Stimulated activated CD4-positive, alpha-beta T cell treated with anti-CD3 and anti-CD28 coated beads, Interleukin-15, amount 100 ng/mL, for 24 hours (primary cell): ENCODE measurements around the gene GNG12.

Source experiments
- DNase-seq: peaks from one replicate; pipeline ENCODE4 v3.0.0-alpha.2; 2020

The GNG12 gene

DNA sequence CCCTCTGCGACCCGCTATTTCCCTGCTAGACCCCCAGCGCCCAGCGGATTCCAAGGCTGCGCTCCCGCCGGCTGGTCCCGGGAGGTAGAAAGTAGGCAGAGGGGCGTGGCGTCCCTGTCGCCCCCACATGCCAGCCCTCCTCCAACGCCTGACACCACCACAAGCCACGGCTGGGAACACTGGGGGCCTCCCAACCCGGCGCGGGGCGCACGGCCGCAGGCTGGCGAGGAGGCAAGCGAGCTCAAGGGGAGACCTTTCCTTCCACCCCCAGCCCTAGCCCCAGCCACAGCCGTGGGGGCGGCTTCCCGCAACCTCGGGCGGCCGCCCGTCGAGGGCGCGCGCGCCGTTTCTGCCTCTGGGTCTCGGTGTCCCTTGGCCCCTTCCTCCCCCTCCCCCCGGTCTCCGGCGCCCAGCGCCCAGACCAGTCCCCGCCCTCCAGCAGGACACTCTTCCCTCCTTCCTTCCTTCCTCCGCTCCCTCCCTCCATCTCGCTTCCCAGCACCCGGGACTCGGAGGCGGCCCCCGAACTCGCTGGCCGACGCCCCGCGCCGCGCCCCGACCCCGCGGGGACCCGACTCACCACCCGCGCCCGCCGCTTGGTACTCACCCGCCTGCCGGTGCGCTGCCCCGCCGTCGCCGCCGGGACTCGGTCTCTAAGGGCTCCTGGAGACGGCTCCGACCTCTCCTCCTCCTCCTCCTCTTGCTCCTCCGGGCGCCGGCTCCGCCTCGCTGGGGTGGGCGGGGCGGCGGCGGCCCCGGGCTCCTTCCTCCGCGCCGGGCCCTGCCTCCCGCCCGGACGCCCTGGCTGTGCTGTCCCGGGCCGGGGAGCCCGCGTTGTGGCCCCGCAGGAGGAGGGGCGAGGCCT is at the start of gene GNG12:
Gene GNG12, minus strand, starts transcription at position 731 of the 865 bp plus-strand sequence. CDS start 125,781 bp downstream, outside the sequence.
- peak; percentile 61 for DNase-seq

- no peak for DNase-seq
Measured at GRCh38 chr1:67882196-67882958, 49.1 kb upstream of the GNG12 start.

GRCh38 chr1:67880056-67880601 is 46.9 kb upstream of the GNG12 start:
- DNase-seq = no peak

GRCh38 chr1:67879485-67879884 is 46.2 kb upstream of the GNG12 start:
- no peak for DNase-seq

DNA sequence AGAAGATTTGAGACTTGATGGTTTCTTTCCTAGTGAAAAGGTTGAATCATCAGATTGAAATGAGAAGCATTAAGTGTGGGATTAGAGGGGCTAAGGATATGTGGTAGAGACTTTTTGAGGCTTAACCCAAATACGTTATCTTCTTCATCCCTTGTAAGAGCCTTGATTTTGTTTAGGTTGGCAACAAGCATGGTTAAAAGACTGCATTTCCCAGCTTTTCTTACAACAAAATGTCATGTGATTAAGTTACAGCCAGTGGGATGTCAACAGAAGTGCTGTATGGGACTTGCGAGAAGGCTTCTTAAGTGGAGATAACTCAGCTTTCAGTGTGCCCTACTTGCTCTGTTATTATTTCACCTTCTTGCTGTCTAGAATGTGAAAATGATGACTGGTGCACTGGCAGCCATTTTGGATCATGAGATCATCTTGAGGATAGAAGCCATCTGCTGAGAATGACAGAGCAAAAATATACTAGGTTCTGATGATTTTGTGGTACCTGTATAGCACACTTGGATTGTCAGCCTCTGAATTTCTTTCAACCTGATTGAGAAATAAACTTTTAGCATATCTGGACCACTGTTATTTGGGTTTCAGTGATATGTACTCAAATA is 41.3 kb upstream of the GNG12 start:
- DNase-seq = no peak

GRCh38 chr1:67869233-67869632 is 36.0 kb upstream of the GNG12 start:
- no peak for DNase-seq

- DNase-seq = no peak
Measured at GRCh38 chr1:67863637-67864036, 30.4 kb upstream of the GNG12 start.

DNA sequence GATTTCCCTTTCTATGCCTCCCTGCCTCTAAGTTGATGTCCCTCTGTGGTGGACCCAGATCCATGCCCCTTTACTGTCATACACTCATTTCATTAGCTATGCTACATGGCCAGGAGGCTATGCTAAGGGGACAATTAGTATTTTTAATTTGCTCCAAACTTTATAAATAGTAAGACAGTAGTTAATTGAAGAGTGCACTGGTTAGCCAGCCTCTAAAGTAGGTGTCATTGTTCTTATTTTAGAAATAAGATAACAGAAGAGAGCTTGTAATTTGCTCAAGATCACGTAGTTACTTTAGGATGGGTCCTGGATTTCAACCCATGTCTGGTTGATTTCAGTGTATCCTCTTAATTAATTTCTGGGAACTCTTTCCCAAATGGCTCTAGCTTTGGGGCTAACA is 29.4 kb upstream of the GNG12 start:
- no peak for DNase-seq

- no peak for DNase-seq
Measured at GRCh38 chr1:67861856-67862516, 28.7 kb upstream of the GNG12 start.

DNA sequence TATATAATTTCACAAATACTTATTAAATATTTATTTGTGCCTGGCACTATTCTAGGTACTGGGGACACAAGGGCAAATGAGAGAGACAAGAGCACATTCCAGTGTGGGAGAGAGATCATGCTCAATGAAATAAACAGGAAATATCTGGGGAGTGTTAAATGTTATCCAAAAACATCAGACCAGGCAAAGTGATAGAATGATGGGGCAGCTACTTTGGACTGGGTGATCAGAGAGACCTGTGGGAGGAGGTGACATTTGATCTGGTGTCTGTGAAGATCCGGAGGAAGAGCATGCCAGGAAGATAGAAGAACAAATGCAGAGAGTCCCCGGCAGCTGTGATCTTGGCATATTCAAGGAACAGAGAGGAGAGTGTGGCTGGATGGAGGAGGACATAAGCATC is 27.5 kb upstream of the GNG12 start:
- no peak for DNase-seq

DNA sequence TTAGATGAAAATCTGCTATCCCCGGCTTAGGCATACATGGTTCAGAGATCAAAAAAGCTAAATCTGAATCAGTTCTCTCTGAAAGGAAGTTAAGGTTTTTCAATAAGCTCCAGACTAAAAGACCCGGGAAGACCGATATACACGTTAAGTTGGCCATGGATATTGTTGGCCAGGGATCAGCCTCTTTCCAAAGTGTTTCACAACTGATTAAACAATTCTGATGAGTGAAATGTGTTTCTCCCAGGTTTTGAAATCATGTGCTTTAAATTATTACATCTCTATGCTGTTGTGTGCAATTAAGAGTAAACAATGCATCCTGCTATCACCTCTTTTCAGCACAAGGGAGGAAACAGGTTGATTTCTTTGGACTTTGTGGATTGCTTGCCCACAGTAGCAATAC is 23.7 kb upstream of the GNG12 start:
- no peak for DNase-seq

GRCh38 chr1:67855961-67856360 is 22.7 kb upstream of the GNG12 start:
- no peak for DNase-seq

DNA sequence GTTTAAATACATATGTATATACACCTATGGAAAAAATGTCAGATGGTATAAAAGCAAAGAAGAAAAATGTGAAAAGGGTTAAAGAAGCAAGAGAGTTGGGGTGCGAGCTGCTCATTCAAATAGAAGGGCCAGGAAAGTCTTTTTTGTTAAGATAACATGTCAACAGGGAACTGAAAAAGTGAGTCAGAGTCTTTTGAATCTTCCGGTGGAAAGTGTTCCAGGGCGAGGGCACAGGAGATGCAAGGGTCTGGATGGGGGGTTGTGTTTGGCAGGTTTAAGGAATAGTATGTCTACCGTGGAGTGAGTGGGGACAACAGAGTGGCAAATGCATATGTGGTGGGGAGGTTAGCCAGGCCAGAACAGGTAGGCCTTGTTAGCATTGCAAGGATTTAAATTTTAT is 22.2 kb upstream of the GNG12 start:
- DNase-seq = no peak

DNA sequence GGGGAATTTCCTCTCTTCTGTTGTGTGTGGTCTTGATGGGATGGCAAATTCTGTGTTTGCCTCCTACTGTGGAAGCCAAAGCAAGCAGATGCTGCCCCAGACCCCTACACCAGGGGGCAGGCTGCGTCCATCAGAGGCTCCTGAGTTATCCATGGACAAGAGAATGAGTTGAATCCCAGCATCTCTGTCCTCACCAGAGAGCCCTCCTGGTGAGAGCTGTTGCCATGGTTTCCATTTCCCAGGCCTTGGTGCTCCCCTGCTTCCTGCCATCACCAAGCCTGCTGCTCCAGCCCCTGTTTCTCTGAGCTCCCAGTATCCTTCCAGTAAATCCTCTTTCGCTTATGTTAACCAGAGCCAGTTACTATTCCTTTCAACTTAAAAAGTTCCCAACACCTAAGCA is 20.4 kb upstream of the GNG12 start:
- DNase-seq = peak; percentile 34

DNA sequence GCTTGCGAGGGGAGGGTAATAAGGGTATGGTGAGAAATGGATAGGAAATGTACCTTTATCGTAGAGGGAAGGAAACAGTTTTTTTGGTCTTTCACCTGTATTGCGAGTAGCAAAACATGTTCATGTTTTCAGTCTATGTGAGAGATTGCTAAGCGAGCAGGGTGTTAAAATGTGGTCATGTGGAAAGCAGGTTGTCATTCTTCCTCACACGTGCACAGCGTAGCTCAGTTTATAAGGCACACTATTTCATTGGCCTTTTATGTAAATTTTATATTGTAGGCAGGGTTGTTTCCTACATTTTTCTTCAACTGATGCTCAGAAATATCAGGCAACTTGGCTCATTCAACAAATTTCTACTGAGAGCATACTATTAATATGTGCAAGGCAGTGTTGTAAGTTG is 18.5 kb upstream of the GNG12 start:
- no peak for DNase-seq

DNA sequence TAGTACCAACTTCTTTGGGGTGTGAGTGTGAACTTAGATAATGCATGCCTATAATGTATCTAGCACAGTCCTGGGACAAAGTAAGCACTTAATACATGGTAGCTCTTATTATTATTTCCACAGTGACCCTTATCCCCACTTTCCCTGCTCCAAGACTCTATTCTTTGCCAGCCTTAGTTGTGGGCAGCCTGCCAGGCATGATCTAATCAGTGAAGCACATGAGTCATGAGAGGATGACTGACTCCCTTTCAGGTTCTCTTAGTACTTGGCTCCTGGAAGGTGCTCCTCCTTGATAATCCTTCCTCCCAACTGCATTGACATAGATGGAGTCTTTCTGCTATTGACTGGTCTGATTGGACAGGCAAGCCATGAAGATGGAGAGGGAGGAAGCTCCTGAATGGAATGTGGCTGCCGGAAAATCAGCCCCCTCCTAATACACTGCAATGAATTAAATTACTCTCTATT is 17.4 kb upstream of the GNG12 start:
- DNase-seq = peak; percentile 14

DNA sequence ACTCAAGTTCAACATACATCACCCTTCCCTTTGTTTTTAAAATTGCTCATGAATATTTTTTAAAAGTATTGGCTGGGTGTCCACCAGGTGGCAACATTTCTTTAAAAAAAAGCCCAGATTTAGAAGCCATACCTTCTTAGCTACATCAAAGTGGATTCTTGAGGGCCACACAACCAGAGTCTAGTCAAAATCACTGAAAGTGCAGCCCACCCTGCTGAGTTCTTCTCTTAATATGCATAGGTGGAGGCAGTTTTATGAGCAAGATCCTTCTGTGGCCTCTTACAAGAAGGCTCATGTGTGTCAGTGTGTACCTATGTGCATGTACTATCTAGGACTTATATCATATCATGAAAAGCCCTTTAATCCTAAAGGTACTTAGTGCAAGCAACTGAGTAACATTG is 16.9 kb upstream of the GNG12 start:
- DNase-seq = peak; percentile 7

- DNase-seq = no peak
Measured at GRCh38 chr1:67847466-67847865, 14.2 kb upstream of the GNG12 start.

DNA sequence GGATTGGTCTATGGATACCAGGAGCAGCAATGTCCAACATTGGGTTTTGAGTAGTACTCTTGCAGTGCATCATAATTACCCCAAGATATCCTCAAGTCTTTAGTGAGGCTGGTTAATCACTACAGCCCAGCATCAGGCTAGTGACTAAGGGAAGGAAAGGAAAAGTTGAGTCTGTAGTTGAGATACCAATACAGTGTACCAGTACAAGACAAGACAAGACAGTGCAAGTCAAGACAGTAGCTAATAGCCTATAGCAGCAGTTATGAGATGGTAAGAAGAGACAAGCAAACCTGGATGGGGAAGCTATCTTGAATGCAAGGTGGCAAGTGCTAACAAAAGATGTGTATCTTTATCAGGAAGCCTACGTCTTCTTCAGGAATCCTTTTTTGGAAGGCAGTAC is 13.3 kb upstream of the GNG12 start:
- no peak for DNase-seq

DNA sequence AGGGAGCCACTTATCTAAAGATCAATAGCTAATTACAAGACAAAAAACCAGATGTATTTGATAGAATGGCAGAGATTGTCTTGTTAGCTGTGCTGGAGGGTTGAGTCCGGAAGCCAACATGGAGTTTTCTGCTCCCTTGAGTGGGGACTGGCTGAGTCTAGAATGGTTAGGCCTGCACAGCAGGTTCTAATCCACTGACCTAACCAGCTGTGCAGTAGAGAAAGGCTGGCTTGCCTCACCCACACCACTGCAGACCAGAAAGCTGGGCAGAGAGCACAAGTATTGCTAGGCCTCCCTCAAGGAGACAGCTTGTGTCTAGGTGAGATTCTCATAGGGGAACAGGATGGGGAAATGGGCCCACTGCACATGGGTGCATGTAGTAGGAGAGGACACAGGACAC is 11.7 kb upstream of the GNG12 start:
- DNase-seq = no peak

- DNase-seq = no peak
Measured at GRCh38 chr1:67843746-67844145, 10.5 kb upstream of the GNG12 start.

- DNase-seq = no peak
Measured at GRCh38 chr1:67843331-67843730, 10.1 kb upstream of the GNG12 start.

GRCh38 chr1:67840449-67840848 is 7.2 kb upstream of the GNG12 start:
- no peak for DNase-seq
